Tibial artery (tissue), 4 donors: ENCODE measurements around the gene CPLANE2.
A peak's percentile ranks its signal among the peaks of the same experiment; 100 is the strongest.

Experiments used
- DNase-seq, 2 donors: peaks; one replicate each; pipeline ENCODE4 v3.0.0-alpha.2; 2019
- H3K27ac ChIP-seq, 2 donors: fragments of 200-600 bp; sonication (generic) in 1 of 2; 1 replicate in 1 of 2; 2 replicates in 1 of 2; pipeline ENCODE4 v1.5.1; 2018 to 2019; ENCODE audit warnings: mild to moderate bottlenecking in 1 of 2
- H3K27me3 ChIP-seq, 2 donors: fragments of 200-600 bp; sonication (generic) in 1 of 2; one replicate each; pipeline versions ENCODE4 v1.5.1 to v1.6.0; 2016 to 2019
- H3K36me3 ChIP-seq, 3 donors: fragments of 200-600 bp; sonication (generic) in 2 of 3; one replicate each; pipeline ENCODE4 v1.5.1; 2016 to 2019; ENCODE audit warnings: mild to moderate bottlenecking in 2 of 3
- H3K4me1 ChIP-seq, 4 donors: fragments of 200-600 bp; sonication (generic) in 2 of 4; 1 replicate in 3 of 4; 2 replicates in 1 of 4; pipeline ENCODE4 v1.5.1; 2016 to 2019
- H3K4me3 ChIP-seq, 2 donors: fragments of 200-600 bp; sonication (generic) in 1 of 2; 1 replicate in 1 of 2; 2 replicates in 1 of 2; pipeline ENCODE4 v1.5.1; 2018 to 2019; ENCODE audit warnings: mild to moderate bottlenecking in 2 of 2
- H3K9me3 ChIP-seq, 3 donors: fragments of 200-600 bp; sonication (generic) in 1 of 3; one replicate each; pipeline ENCODE4 v1.5.1; 2016 to 2019
- CTCF ChIP-seq, 2 experiments: fragments of 200-600 bp in 1 of 2; fragments of 450-650 bp in 1 of 2; IDR thresholded peaks; one replicate each; pipeline ENCODE4 v1.5.1; 2017 to 2019; ENCODE audit warnings: antibody characterized with exemption in 2 of 2, mild to moderate bottlenecking in 1 of 2, moderate library complexity in 1 of 2
- intact Hi-C: fragments of 100-400 bp; cut with DNase I; formaldehyde crosslinking; loops from one replicate; pipeline ENCODE4 v1.15.0; 2023; ENCODE audit warnings: low total_unique reads

CPLANE2 gene

GRCh38 chr1:16187748-16188401 lies 49.1 kb downstream of the CPLANE2 start:
- Histone ChIP-seq H3K4me3 (no peak overlapping the region), H3K9me3 (no peaks in the 10 kb centered on the region), H3K27me3 (peaks cover 0 to 13% of the 10 kb centered on the region in 2 donors), H3K4me1 (peaks cover 0 to 52% (median 7%) of the 10 kb centered on the region in 4 donors), H3K36me3 (no peaks in the 10 kb centered on the region), H3K27ac (no peak overlapping the region)
- peak; percentile 71 to 86 for DNase-seq
- intact Hi-C loops, result loop anchor here (1.0 to 5.0 kb wide), 2 partner anchors 36 to 109 kb away; no protein-coding TSS in a partner anchor
- TF ChIP-seq CTCF (IDR thresholded peaks at IDR 0.05), result peak; percentile 98 to 99

GRCh38 chr1:16186655-16187235 lies 50.2 kb downstream of the CPLANE2 start:
- Histone ChIP-seq H3K27ac (no peak overlapping the region), H3K9me3 (no peaks in the 10 kb centered on the region), H3K4me3 (no peak overlapping the region), H3K4me1 (peaks cover 0 to 59% (median 17%) of the 10 kb centered on the region in 4 donors), H3K27me3 (peaks cover 0 to 13% of the 10 kb centered on the region in 2 donors), H3K36me3 (no peaks in the 10 kb centered on the region)
- DNase-seq, result no peak
- no peak for TF ChIP-seq CTCF (IDR thresholded peaks at IDR 0.05)
- intact Hi-C loops, result loop anchor here (1.0 to 5.0 kb wide), 2 partner anchors 34 to 107 kb away; no protein-coding TSS in a partner anchor

GRCh38 chr1:16184557-16185303 lies 52.3 kb downstream of the CPLANE2 start:
- Histone ChIP-seq H3K9me3 (no peaks in the 10 kb centered on the region), H3K36me3 (no peaks in the 10 kb centered on the region), H3K4me3 (no peak overlapping the region), H3K27me3 (peaks cover 0 to 9% of the 10 kb centered on the region in 2 donors), H3K27ac (peak overlapping the region; percentile 37 to 88), H3K4me1 (peaks cover 0 to 52% (median 27%) of the 10 kb centered on the region in 4 donors)
- intact Hi-C loops, result loop anchor here (5.0 kb wide), 1 partner anchor 32 kb away; no protein-coding TSS in a partner anchor
- TF ChIP-seq CTCF (IDR thresholded peaks at IDR 0.05), result no peak
- DNase-seq, result no peak

GRCh38 chr1:16183765-16184556 lies 53.0 kb downstream of the CPLANE2 start:
- Histone ChIP-seq H3K9me3 (no peaks in the 10 kb centered on the region), H3K27me3 (peaks cover 0 to 5% of the 10 kb centered on the region in 2 donors), H3K4me1 (peaks cover 0 to 46% (median 26%) of the 10 kb centered on the region in 4 donors), H3K4me3 (no peak overlapping the region), H3K27ac (peak overlapping the region in 1 of 2 donors; percentile 88), H3K36me3 (no peaks in the 10 kb centered on the region)
- TF ChIP-seq CTCF (IDR thresholded peaks at IDR 0.05), result no peak
- intact Hi-C loops, result no loop called here
- no peak for DNase-seq

GRCh38 chr1:16183179-16183578 lies 53.8 kb downstream of the CPLANE2 start:
- H3K27me3 ChIP-seq, result no peaks in the 10 kb centered on the region
- peak in 1 of 2 donors; percentile 69 for DNase-seq
- no peak for TF ChIP-seq CTCF (IDR thresholded peaks at IDR 0.05)
- no peaks in the 10 kb centered on the region for H3K36me3 ChIP-seq
- intact Hi-C loops, result no loop called here
- H3K4me1 ChIP-seq, result peaks cover 0 to 48% (median 26%) of the 10 kb centered on the region in 4 donors
- H3K4me3 ChIP-seq, result no peak overlapping the region
- H3K27ac ChIP-seq, result peak overlapping the region; percentile 84 to 88
- H3K9me3 ChIP-seq, result no peaks in the 10 kb centered on the region
